ENCODE results near the gene NHLRC3.
"Not testable (repeated sequence)": the region's sequence is repeated elsewhere in the genome, so short reads cannot be mapped to it uniquely, and the experiment has no call there.

Gene NHLRC3, protein sequence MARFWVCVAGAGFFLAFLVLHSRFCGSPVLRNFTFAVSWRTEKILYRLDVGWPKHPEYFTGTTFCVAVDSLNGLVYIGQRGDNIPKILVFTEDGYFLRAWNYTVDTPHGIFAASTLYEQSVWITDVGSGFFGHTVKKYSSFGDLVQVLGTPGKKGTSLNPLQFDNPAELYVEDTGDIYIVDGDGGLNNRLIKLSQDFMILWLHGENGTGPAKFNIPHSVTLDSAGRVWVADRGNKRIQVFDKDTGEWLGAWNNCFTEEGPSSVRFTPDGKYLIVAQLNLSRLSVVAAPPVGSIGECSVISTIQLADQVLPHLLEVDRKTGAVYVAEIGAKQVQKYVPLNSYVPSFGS

DNA sequence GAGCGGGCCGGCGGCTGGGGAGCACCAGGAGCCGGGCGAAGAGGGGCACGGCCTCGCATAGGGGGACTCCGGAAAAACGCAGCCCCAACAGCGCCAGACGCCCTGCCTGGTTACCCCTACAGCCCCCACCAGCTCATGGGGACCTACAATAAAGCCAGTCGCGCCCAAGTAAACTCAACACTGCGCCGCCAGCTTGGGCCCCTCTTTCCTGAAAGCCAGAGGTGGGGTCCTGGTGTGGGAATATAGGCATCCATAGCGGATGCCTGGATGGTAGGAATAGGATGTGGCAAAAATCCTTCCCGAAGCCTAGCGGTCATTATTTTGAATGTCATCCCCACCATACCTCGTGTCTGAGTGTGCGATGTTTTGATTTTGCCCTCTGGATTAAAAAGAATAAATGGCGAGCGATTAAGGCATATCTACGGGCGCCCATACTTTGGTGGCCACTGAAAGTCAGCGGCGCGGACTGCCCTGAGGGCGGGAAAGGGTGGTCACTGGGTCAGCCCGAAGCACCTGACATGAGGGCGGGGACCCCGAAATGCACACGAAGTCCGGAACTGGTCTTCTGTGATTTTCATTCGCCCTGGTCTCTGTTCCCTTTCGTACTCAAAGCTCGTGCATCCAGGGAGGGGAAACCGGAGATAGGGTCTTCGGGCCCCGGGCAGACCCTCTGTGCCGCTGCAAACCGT is at the start of gene NHLRC3, which contains the start of gene PROSER1:
TSS of gene NHLRC3 (plus strand) at position 577 of the 689 bp plus-strand sequence. CDS start 184 bp downstream, outside the sequence.
TSS of gene PROSER1 (minus strand) at position 210 of the 689 bp plus-strand sequence. CDS start 847 bp downstream, outside the sequence.
- peak; percentile 92 for DNase-seq

GRCh38 chr13:38990693-38991092 is 47.6 kb upstream of the NHLRC3 start, which contains the start of gene STOML3:
Gene STOML3 (minus strand): TSS chr13:38990831. CDS start chr13:38990721, 110 bp downstream.
- no peak for DNase-seq

GRCh38 chr13:38993381-38993780 is 44.9 kb upstream of the NHLRC3 start:
- DNase-seq, result no peak

DNA sequence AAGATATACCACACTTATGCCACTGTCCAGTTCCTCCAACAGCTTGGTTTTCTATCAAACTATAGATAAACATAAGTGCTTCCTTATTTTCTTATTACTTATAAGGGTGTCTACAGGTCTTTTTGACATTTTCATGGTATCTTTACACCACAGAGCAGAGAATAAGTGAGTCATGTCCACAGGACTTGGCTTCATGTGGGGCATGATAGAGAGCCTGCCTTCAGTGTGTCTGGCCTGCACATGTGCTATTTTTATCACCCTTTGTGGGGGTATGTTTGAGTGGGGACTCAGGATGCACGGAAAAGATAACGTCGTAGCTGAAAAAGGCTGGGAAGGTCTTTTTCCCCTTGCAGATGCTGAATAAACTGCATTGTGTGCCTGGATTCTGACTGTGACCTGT is 39.5 kb upstream of the NHLRC3 start:
- DNase-seq, result no peak

DNA sequence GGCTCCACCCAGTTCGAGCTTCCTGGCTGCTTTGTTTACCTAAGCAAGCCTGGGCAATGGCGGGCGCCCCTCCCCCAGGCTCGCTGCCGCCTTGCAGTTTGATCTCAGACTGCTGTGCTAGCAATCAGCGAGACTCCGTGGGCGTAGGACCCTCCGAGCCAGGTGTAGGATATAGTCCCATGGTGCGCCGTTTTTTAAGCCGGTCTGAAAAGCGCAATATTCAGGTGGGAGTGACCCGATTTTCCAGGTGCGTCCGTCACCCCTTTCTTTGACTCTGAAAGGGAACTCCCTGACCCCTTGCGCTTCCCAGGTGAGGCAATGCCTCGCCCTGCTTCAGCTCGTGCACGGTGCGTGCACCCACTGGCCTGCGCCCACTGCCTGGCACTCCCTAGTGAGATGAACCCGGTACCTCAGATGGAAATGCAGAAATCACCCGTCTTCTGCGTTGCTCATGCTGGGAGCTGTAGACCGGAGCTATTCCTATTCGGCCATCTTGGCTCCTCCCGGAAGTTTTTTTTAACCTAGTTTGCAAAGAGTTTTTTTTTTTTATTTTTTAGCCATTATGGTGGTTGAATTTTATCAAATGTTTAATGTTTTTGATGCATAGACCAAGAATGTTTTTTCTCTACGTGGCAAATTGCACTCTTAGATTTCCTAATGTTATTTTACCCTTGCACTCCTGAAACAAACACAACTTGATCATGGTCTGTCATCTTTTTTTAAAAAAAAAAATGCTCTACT is 31.7 kb upstream of the NHLRC3 start:
- DNase-seq, result not testable (repeated sequence)

DNA sequence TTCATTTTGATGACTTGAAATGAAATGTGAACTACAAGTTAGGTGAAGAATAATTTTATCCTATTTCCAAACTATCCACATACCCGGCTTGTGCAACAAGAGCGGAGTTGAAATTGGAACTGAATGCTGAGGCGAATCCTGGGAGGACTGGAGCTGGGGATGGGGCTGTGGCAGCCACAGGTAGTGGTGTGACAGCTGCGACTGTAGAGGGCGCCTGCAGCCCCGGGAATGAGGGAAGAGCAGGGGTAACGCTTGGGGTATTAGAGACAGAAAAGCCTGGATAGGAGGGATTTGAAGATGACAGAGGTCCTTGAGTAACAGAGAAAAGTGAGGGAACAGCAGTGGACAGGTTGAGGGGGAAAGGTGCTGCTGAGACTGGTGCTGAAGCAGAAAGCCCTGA is 25.6 kb upstream of the NHLRC3 start:
- no peak for DNase-seq

DNA sequence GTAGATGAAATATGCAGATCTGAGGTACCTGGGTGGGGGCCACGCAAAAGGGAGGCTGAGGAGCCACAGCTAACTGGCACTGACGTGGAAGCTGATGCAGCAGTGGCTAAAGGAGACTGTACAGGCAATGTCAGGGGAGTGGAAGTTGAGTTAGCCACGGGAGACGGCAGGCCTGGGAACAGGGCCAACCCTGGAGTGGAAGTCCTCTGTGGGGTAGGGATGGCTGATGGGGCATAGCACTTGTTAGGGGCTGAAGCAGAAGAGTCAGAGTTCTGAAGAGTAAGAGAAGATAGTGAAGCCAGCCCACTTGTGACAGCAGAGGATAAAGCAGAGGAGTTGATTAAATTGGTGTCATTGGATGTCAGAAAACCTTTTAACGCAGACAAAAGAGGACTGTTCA is 24.8 kb upstream of the NHLRC3 start:
- no peak for DNase-seq

- DNase-seq, result no peak
Observed at GRCh38 chr13:39016087-39016486, 22.2 kb upstream of the NHLRC3 start.

GRCh38 chr13:39016787-39017186 is 21.5 kb upstream of the NHLRC3 start:
- DNase-seq, result peak; percentile 3

- no peak for DNase-seq
Observed at GRCh38 chr13:39020853-39021462, 17.3 kb upstream of the NHLRC3 start.

DNA sequence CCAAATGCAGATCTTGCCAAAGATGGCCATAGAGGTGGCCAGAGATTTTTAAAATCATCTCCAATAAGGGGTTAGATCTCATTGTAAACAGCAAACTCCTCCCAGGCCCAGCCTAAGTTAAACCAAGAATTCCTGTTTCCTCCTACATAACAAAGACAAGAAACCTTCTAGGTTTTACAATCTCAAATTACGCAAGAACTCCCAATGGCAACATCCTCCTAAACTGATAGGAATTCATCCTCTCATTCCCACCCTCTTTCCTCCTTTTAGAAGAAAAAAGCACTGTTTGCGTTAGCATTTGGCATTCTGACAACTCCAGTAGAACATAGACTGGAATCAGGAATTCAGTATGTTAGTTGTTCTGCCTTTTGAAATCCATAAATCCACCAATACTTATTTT is 14.9 kb upstream of the NHLRC3 start:
- DNase-seq, result no peak

GRCh38 chr13:39023761-39024160 is 14.5 kb upstream of the NHLRC3 start:
- no peak for DNase-seq

GRCh38 chr13:39025433-39025839 is 12.8 kb upstream of the NHLRC3 start:
- DNase-seq, result no peak

- no peak for DNase-seq
Observed at GRCh38 chr13:39032150-39032549, 6.1 kb upstream of the NHLRC3 start.

GRCh38 chr13:39034085-39034484 is 4.2 kb upstream of the NHLRC3 start:
- no peak for DNase-seq

DNA sequence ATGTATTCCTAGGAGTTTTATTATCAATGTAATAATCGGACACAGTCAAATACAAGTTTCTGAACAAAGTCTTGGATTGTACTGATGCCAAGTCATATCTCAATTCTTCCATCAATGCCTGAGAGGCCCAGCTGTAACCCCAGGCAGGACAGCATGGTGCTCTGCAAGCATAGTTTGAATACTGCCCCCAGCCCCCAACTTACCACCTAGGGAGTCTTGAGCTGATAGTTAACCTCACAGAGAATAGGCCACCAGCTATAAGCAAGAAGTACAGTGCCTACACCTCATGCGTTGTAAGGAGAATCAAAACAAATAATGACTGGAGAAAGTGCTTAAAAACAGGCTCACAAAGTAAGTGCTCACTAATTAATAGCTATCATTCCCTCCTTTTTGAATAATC is 3.1 kb upstream of the NHLRC3 start:
- no peak for DNase-seq

DNA sequence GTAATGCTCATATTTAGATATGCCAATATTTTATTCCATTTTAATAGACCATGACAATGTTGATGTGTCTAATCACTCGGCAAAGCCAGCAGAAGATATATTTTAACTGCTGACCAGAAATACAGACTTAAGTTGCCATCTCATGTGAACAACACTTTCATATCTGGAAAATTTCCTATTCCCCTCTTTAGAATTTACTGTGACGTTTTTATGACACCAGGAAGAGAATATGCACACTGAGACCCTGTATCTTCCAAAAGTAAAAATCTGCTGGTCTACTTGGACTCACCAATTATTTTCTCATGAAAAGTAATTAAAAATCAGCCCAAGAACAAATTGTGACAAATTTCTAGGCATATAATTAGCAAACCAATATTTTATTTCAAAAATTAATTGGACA is 2.5 kb upstream of the NHLRC3 start:
- DNase-seq, result no peak

DNA sequence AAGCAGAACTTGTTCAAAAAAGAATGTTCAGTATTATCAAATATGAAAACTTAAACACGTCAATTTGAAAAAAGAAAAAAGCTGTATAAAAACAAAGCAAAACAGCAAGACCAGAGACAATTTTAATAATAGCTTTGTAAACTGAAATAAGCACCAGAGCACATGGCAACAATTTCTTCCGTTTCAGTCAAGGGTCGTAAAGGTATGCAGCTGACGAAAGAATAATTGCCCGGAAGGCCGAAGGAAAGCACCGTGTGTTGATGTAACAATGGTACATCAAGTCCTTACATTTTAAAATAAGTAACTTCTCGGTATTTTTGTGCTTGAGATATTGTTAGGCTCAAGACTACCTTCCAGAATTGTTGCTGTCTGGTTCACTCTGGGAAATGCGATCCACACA is 2.0 kb upstream of the NHLRC3 start:
- DNase-seq, result no peak

DNA sequence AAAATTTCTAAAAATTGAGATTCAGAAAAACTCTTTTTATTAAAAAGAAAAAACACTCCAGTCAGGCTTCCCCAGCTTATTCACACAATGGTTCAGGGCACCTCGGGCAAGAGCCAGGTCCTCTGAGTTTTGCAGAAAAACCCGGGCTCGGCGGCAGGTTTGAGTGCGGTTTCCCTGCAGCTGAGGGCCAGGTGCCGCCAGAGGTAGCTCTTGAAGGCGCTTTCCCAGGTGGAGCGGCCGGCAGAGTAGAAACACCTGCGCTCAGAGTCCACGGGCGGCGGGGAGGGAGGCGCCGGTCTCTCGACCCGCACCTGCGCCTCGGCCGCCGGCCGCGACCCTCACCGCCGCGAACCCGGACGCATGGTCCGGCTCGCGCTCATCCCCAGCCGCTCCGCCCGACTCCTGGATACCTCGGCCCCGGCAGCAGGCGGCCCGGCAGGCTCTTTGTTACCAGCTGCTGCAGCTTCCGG is 811 bp upstream of the NHLRC3 start:
- DNase-seq, result no peak

DNA sequence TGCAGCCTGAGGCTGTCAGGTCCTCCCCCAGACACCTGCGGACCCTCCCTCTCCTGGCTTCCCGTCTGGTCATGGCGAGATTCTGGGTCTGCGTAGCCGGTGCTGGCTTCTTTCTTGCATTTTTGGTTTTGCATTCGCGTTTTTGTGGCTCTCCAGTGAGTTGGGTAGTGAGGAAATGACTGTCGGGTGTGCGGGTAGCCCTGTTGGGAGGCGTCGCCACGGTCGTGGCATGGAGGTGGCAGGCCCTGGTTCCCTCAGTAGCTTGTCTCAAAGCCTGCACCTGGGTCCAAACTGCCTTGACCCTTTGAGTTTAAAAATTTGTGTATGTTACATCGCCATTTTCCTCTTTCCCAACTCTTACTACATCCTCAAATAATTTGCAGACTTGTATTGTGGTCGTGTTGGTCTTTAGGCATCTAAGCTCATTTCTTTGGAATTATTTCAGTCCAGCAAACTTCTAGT is 344 bp downstream of the NHLRC3 start:
- DNase-seq, result peak; percentile 54

- DNase-seq, result no peak
Observed at GRCh38 chr13:39039041-39039440, 785 bp downstream of the NHLRC3 start.

GRCh38 chr13:39040206-39040605 is 1.9 kb downstream of the NHLRC3 start:
- DNase-seq, result no peak

DNA sequence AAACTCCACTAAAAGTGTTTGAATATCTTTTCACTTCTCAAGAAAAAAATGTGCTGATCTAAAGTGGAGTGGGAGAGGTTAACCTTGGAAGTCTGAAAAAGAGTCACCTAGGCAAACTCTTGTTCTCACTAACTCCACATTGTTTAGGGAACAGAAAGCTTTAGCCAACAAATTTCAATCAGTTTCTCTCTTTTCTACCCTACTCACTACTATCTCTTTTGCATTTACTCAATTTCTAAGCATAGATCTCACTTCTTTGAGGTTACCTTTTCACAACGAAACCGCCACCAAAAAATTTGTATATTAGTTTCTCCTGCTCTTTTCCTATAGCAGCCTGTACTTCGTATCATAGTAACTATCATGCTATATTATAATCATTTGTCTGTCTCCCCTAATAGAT is 6.3 kb downstream of the NHLRC3 start:
- no peak for DNase-seq

Data from NCI-H2227 treated with DMSO at 0.1 percent for 48 hours (cell line).